NT2/D1 (cell line): ENCODE data around the gene GCAT.

ENCODE experiments used
- DNase-seq: peaks from one replicate; pipeline ENCODE4 v3.0.0-alpha.2; 2011; ENCODE audit warnings: low read depth, low spot score
- H3K27me3 ChIP-seq: 2 replicates; pipeline ENCODE4 v1.6.0; 2011; ENCODE audit warnings: mild to moderate bottlenecking; ENCODE audit not compliant: insufficient read length, insufficient read depth
- H3K36me3 ChIP-seq: 2 replicates; pipeline ENCODE4 v1.6.1; 2011; ENCODE audit warnings: mild to moderate bottlenecking, low read length, mixed read lengths; ENCODE audit not compliant: insufficient read depth, insufficient read length
- H3K4me1 ChIP-seq: 2 replicates; pipeline ENCODE4 v1.5.1; 2011; ENCODE audit not compliant: insufficient read depth, insufficient read length
- H3K4me3 ChIP-seq: 2 replicates; pipeline ENCODE4 v1.5.1; 2011; ENCODE audit warnings: low read depth; ENCODE audit not compliant: insufficient read length
- H3K9ac ChIP-seq: 2 replicates; pipeline ENCODE4 v1.6.0; 2011; ENCODE audit warnings: low read depth; ENCODE audit not compliant: insufficient read length
- H3K9me3 ChIP-seq: 2 replicates; pipeline ENCODE4 v1.5.1; 2011; ENCODE audit warnings: mild to moderate bottlenecking, low read length; ENCODE audit not compliant: insufficient read depth
- SUZ12 ChIP-seq: IDR thresholded peaks from 2 replicates; pipeline ENCODE4 v1.6.1; 2011; ENCODE audit not compliant: insufficient read length, insufficient read depth; ENCODE audit errors: extremely low read depth
- YY1 ChIP-seq: IDR thresholded peaks from 2 replicates; pipeline ENCODE4 v1.6.1; 2011; ENCODE audit not compliant: insufficient read length, insufficient read depth
- ZNF274 ChIP-seq: IDR thresholded peaks from 2 replicates; pipeline ENCODE4 v1.6.1; 2011; ENCODE audit warnings: mild to moderate bottlenecking, low read depth, low read length

The GCAT gene

GRCh38 chr22:37764622-37765021 lies 43.1 kb upstream of the GCAT start:
- H3K27me3 ChIP-seq: no peaks in the 10 kb centered on the region
- TF ChIP-seq YY1: no peak
- TF ChIP-seq SUZ12: no peak
- TF ChIP-seq ZNF274: no peak
- peaks cover 8% of the 10 kb centered on the region for H3K4me1 ChIP-seq
- H3K36me3 ChIP-seq: peaks cover 47% of the 10 kb centered on the region
- no peaks in the 10 kb centered on the region for H3K9me3 ChIP-seq
- H3K4me3 ChIP-seq: no peak overlapping the region
- no peak for DNase-seq
- H3K9ac ChIP-seq: no peak overlapping the region

- H3K9me3 ChIP-seq: no peaks in the 10 kb centered on the region
- no peak for DNase-seq
- no peak overlapping the region for H3K9ac ChIP-seq
- TF ChIP-seq YY1 (no peak), SUZ12 (no peak), ZNF274 (no peak)
- H3K4me1 ChIP-seq: peaks cover 8% of the 10 kb centered on the region
- H3K36me3 ChIP-seq: peaks cover 45% of the 10 kb centered on the region
- H3K4me3 ChIP-seq: no peak overlapping the region
- H3K27me3 ChIP-seq: no peaks in the 10 kb centered on the region
Measured at GRCh38 chr22:37765498-37765897, 42.2 kb upstream of the GCAT start.

GRCh38 chr22:37765953-37766576 lies 41.7 kb upstream of the GCAT start:
- no peaks in the 10 kb centered on the region for H3K9me3 ChIP-seq
- no peak overlapping the region for H3K9ac ChIP-seq
- no peak for TF ChIP-seq ZNF274
- no peak for TF ChIP-seq YY1
- TF ChIP-seq SUZ12: no peak
- DNase-seq: no peak
- peaks cover 46% of the 10 kb centered on the region for H3K36me3 ChIP-seq
- H3K27me3 ChIP-seq: no peaks in the 10 kb centered on the region
- peaks cover 8% of the 10 kb centered on the region for H3K4me1 ChIP-seq
- no peak overlapping the region for H3K4me3 ChIP-seq

- Histone ChIP-seq H3K27me3 (no peaks in the 10 kb centered on the region), H3K36me3 (peaks cover 58% of the 10 kb centered on the region), H3K9ac (no peak overlapping the region), H3K4me1 (no peaks in the 10 kb centered on the region), H3K9me3 (no peaks in the 10 kb centered on the region), H3K4me3 (no peak overlapping the region)
- no peak for TF ChIP-seq SUZ12
- no peak for TF ChIP-seq ZNF274
- no peak for TF ChIP-seq YY1
- DNase-seq: no peak
Measured at GRCh38 chr22:37768273-37768672, 39.5 kb upstream of the GCAT start.

- no peaks in the 10 kb centered on the region for H3K9me3 ChIP-seq
- H3K4me3 ChIP-seq: no peak overlapping the region
- peaks cover 58% of the 10 kb centered on the region for H3K36me3 ChIP-seq
- no peak for DNase-seq
- TF ChIP-seq ZNF274 (no peak), SUZ12 (no peak), YY1 (no peak)
- H3K9ac ChIP-seq: no peak overlapping the region
- H3K27me3 ChIP-seq: no peaks in the 10 kb centered on the region
- no peaks in the 10 kb centered on the region for H3K4me1 ChIP-seq
Measured at GRCh38 chr22:37769056-37769455, 38.7 kb upstream of the GCAT start.

- H3K27me3 ChIP-seq: no peaks in the 10 kb centered on the region
- H3K9ac ChIP-seq: no peak overlapping the region
- H3K4me3 ChIP-seq: no peak overlapping the region
- no peaks in the 10 kb centered on the region for H3K9me3 ChIP-seq
- DNase-seq: no peak
- peaks cover 55% of the 10 kb centered on the region for H3K36me3 ChIP-seq
- no peak for TF ChIP-seq ZNF274
- no peak for TF ChIP-seq SUZ12
- no peak for TF ChIP-seq YY1
- peaks cover 3% of the 10 kb centered on the region for H3K4me1 ChIP-seq
Measured at GRCh38 chr22:37771081-37771480, 36.7 kb upstream of the GCAT start.

GRCh38 chr22:37771702-37772427 lies 35.9 kb upstream of the GCAT start:
- H3K36me3 ChIP-seq: peaks cover 52% of the 10 kb centered on the region
- H3K4me3 ChIP-seq: no peak overlapping the region

More at GRCh38 chr22:37771702-37772427, 35.9 kb upstream of the GCAT start:
- Histone ChIP-seq H3K4me1 (peaks cover 3% of the 10 kb centered on the region), H3K9me3 (no peaks in the 10 kb centered on the region), H3K9ac (no peak overlapping the region), H3K27me3 (no peaks in the 10 kb centered on the region)
- TF ChIP-seq ZNF274 (no peak), SUZ12 (no peak), YY1 (no peak)
- DNase-seq: no peak
